Gastrocnemius medialis (tissue), 4 donors: ENCODE data around the gene ATL1. TPM values are rescaled to one million over a fixed set of nuclear protein-coding genes. Genes with fewer than 3 reads are reported as not detected.
"Not testable (repeated sequence)": the region's sequence is repeated elsewhere in the genome, so short reads cannot be mapped to it uniquely, and the experiment has no call there.

Experiments used
- ATAC-seq, 2 donors: fragments of 150-250 bp; one replicate each; pipeline ENCODE4 v1.9.1; 2016
- DNase-seq, 2 donors: peaks; one replicate each; pipeline ENCODE4 v3.0.0-alpha.2; 2019
- H3K27ac ChIP-seq, 4 donors: fragments of 200-600 bp; sonication (generic); 1 replicate in 1 of 4; 2 replicates in 3 of 4; pipeline ENCODE4 v1.5.1; 2016 to 2018; ENCODE audit warnings: mild to moderate bottlenecking in 2 of 4, moderate library complexity in 1 of 4
- H3K27me3 ChIP-seq, 3 donors: fragments of 200-600 bp; sonication (generic) in 2 of 3; 1 replicate in 1 of 3; 2 replicates in 2 of 3; pipeline versions ENCODE4 v1.5.1 to v1.6.0; 2016 to 2019; ENCODE audit warnings: mild to moderate bottlenecking in 1 of 3, moderate library complexity in 1 of 3
- H3K36me3 ChIP-seq, 2 donors: fragments of 200-600 bp; sonication (generic) in 1 of 2; one replicate each; pipeline ENCODE4 v1.5.1; 2017 to 2018
- H3K4me1 ChIP-seq, 2 donors: fragments of 200-600 bp; sonication (generic) in 1 of 2; one replicate each; pipeline ENCODE4 v1.5.1; 2016 to 2017; ENCODE audit warnings: mild to moderate bottlenecking in 2 of 2
- H3K4me3 ChIP-seq, 4 donors: fragments of 200-600 bp; sonication (generic) in 3 of 4; 1 replicate in 1 of 4; 2 replicates in 3 of 4; pipeline ENCODE4 v1.5.1; 2016 to 2019; ENCODE audit warnings: mild to moderate bottlenecking in 2 of 4
- H3K9me3 ChIP-seq, 3 donors: fragments of 200-600 bp; sonication (generic) in 2 of 3; 1 replicate in 1 of 3; 2 replicates in 2 of 3; pipeline ENCODE4 v1.5.1; 2016 to 2019
- CTCF ChIP-seq, 5 experiments: fragments of 450-650 bp in 3 of 5; fragments of 200-600 bp in 2 of 5; sonication (generic) in 2 of 5; IDR thresholded peaks in 4 of 5; conservative IDR thresholded peaks in 1 of 5; 1 replicate in 4 of 5; 2 replicates in 1 of 5; pipeline ENCODE4 v1.5.1; 2016 to 2019; ENCODE audit warnings: antibody characterized with exemption in 5 of 5, mild to moderate bottlenecking in 3 of 5, moderate library complexity in 3 of 5
- POLR2A ChIP-seq, 2 donors: fragments of 450-650 bp; IDR thresholded peaks; one replicate each; pipeline ENCODE4 v1.6.1; 2017; ENCODE audit warnings: antibody characterized with exemption in 2 of 2, mild to moderate bottlenecking in 2 of 2, moderate library complexity in 2 of 2
- in situ Hi-C, 4 donors: fragments of 200-750 bp; cut with MboI; loops; one replicate each; pipeline versions ENCODE4 v1.15.0 to v1.8.0; 2017; ENCODE audit warnings: low sequenced_read_pairs in 4 of 4
- intact Hi-C: fragments of 100-400 bp; cut with DNase I; formaldehyde crosslinking; loops from one replicate; pipeline ENCODE4 v1.15.1; 2023; ENCODE audit warnings: low total_unique reads
- total RNA-seq, 4 donors: library from RNA; depleted of rRNA; stranded (reverse); fragments of >200 nt; gene quantifications; one replicate each; pipeline versions ENCODE4 v1.1.0 to v1.2.3, GENCODE V29; 2016

ATL1 gene
- total RNA-seq, 4 donors from 2014 or later, result 0.15 to 1.3 (median 0.58) TPM

- intact Hi-C loops, result no loop called here
- no peaks in the 10 kb centered on the region for H3K36me3 ChIP-seq
- ATAC-seq, result no peak
These were observed 9.7 kb upstream of the ATL1 start for GRCh38 chr14:50550294-50550693.

GRCh38 chr14:50551877-50552276 lies 8.1 kb upstream of the ATL1 start:
- H3K4me1 ChIP-seq, result no peaks in the 10 kb centered on the region
- no peak overlapping the region for H3K4me3 ChIP-seq
- intact Hi-C loops (no loop called here), in situ Hi-C loops (no loop called here)
- no peaks in the 10 kb centered on the region for H3K36me3 ChIP-seq
- peaks cover 0 to 3% (median 2%) of the 10 kb centered on the region in 3 donors for H3K27me3 ChIP-seq
- DNase-seq (no peak), ATAC-seq (no peak)
- TF ChIP-seq CTCF (IDR thresholded peaks at IDR 0.05 in 4 of 5, conservative IDR thresholded peaks at IDR 0.05 in 1 of 5) (no peak), POLR2A (IDR thresholded peaks at IDR 0.05) (no peak)
- no peak overlapping the region for H3K27ac ChIP-seq
- no peaks in the 10 kb centered on the region for H3K9me3 ChIP-seq

More at GRCh38 chr14:50550294-50550693, 9.7 kb upstream of the ATL1 start:
- peaks cover 0 to 3% (median 0%) of the 10 kb centered on the region in 3 donors for H3K27me3 ChIP-seq
- peaks cover 8 to 9% of the 10 kb centered on the region in 2 donors for H3K4me1 ChIP-seq
- in situ Hi-C loops, result no loop called here
- H3K9me3 ChIP-seq, result no peaks in the 10 kb centered on the region
- DNase-seq, result no peak
- no peak overlapping the region for H3K27ac ChIP-seq
- TF ChIP-seq POLR2A (IDR thresholded peaks at IDR 0.05) (no peak), CTCF (IDR thresholded peaks at IDR 0.05 in 4 of 5, conservative IDR thresholded peaks at IDR 0.05 in 1 of 5) (no peak)
- no peak overlapping the region for H3K4me3 ChIP-seq

GRCh38 chr14:50552796-50553195 lies 7.1 kb upstream of the ATL1 start:
- H3K4me3 ChIP-seq, result not testable (repeated sequence)

GRCh38 chr14:50560931-50561285 lies 963 bp downstream of the ATL1 start:
- TF ChIP-seq CTCF (IDR thresholded peaks at IDR 0.05 in 4 of 5, conservative IDR thresholded peaks at IDR 0.05 in 1 of 5), result no peak
- peak in 1 of 2 donors; percentile 29 for TF ChIP-seq POLR2A (IDR thresholded peaks at IDR 0.05)
- in situ Hi-C loops (no loop called here), intact Hi-C loops (no loop called here)
- Histone ChIP-seq H3K36me3 (no peaks in the 10 kb centered on the region), H3K9me3 (no peaks in the 10 kb centered on the region), H3K27me3 (peaks cover 11 to 26% (median 14%) of the 10 kb centered on the region in 3 donors), H3K4me1 (peaks cover 6 to 8% of the 10 kb centered on the region in 2 donors), H3K27ac (peak overlapping the region; percentile 61 to 80 (median 74)), H3K4me3 (peak overlapping the region; percentile 65 to 96 (median 74))
- peak; percentile 34 to 62 for DNase-seq
- peak; percentile 37 to 43 for ATAC-seq

More at GRCh38 chr14:50552796-50553195, 7.1 kb upstream of the ATL1 start:
- ATAC-seq, H3K27ac ChIP-seq, H3K4me1 ChIP-seq, DNase-seq, in situ Hi-C loops, H3K9me3 ChIP-seq, intact Hi-C loops, H3K36me3 ChIP-seq, H3K27me3 ChIP-seq: not testable (repeated sequence)

GRCh38 chr14:50562841-50563240 lies 2.9 kb downstream of the ATL1 start:
- Histone ChIP-seq H3K27me3 (peaks cover 9 to 20% (median 14%) of the 10 kb centered on the region in 3 donors), H3K4me1 (peaks cover 6 to 8% of the 10 kb centered on the region in 2 donors), H3K27ac (no peak overlapping the region), H3K9me3 (no peaks in the 10 kb centered on the region), H3K4me3 (no peak overlapping the region), H3K36me3 (no peaks in the 10 kb centered on the region)
- ATAC-seq, result no peak
- no peak for TF ChIP-seq POLR2A (IDR thresholded peaks at IDR 0.05)
- no peak for TF ChIP-seq CTCF (IDR thresholded peaks at IDR 0.05 in 4 of 5, conservative IDR thresholded peaks at IDR 0.05 in 1 of 5)
- no peak for DNase-seq
- intact Hi-C loops, result no loop called here
- in situ Hi-C loops, result no loop called here
